OCI-LY3 (cell line): ENCODE results near the gene SEZ6L.
A peak's percentile ranks its signal among the peaks of the same experiment; 100 is the strongest.

ENCODE experiments used
- H2AFZ ChIP-seq: fragments of 200-600, 300-600 bp; shearing (Covaris generic); 2 replicates; pipeline ENCODE4 v1.6.0; 2014; ENCODE audit warnings: antibody characterized with exemption, low read depth, low read length
- H3K27ac ChIP-seq: fragments of 200-600, 300-600 bp; sonication (generic); 2 replicates; pipeline ENCODE4 v1.5.1; 2014; ENCODE audit warnings: mild to moderate bottlenecking, low read length, moderate library complexity, mixed read lengths
- H3K27me3 ChIP-seq: fragments of 200-600, 300-600 bp; sonication (generic); 2 replicates; pipeline ENCODE4 v1.6.1; 2014; ENCODE audit warnings: low read depth, low read length, mixed read lengths
- H3K36me3 ChIP-seq: fragments of 200-600, 300-600 bp; sonication (generic); replicated peaks from 2 replicates; pipeline ENCODE3; 2014; ENCODE audit warnings: low read depth, low read length, mixed read lengths
- H3K4me1 ChIP-seq: fragments of 300-600, 200-600 bp; sonication (generic); 2 replicates; pipeline ENCODE4 v1.6.1; 2014; ENCODE audit warnings: low read length, mixed read lengths
- H3K4me2 ChIP-seq: fragments of 200-600, 300-600 bp; sonication (generic); 2 replicates; pipeline ENCODE4 v1.6.1; 2014; ENCODE audit warnings: low read length, mixed read lengths
- H3K4me3 ChIP-seq: fragments of 300-600, 200-600 bp; sonication (generic); 2 replicates; pipeline ENCODE4 v1.5.1; 2014; ENCODE audit warnings: antibody characterized with exemption, mild to moderate bottlenecking, low read length, moderate library complexity
- H3K79me2 ChIP-seq: fragments of 300-600, 200-600 bp; shearing (Covaris generic); 2 replicates; pipeline ENCODE4 v1.6.1; 2014; ENCODE audit warnings: mild to moderate bottlenecking, low read length, mixed read lengths
- H3K9ac ChIP-seq: fragments of 300-600, 200-600 bp; shearing (Covaris generic); 2 replicates; pipeline ENCODE4 v1.6.0; 2014; ENCODE audit warnings: mild to moderate bottlenecking, low read length, moderate library complexity
- H3K9me3 ChIP-seq: fragments of 200-600, 300-600 bp; shearing (Covaris generic); 2 replicates; pipeline ENCODE4 v1.6.1; 2014; ENCODE audit warnings: low read length, mixed read lengths; ENCODE audit not compliant: insufficient read depth
- H4K20me1 ChIP-seq: fragments of 200-600, 300-600 bp; sonication (generic); 2 replicates; pipeline ENCODE4 v1.6.1; 2016; ENCODE audit warnings: low read length, mixed read lengths; ENCODE audit not compliant: insufficient read depth
- EZH2phosphoT487 ChIP-seq: fragments of 200-600 bp; shearing (Covaris generic); IDR thresholded peaks from 2 replicates; pipeline ENCODE4 v1.6.1; 2018; ENCODE audit warnings: antibody characterized with exemption, mixed run types, low read depth
- TF ChIP-seq, protein P1 (sequence below): fragments of 200-600, 300-600 bp; sonication (generic); IDR thresholded peaks from 2 replicates; pipeline ENCODE4 v1.5.1; 2014; ENCODE audit warnings: antibody characterized with exemption, low read length, low read depth

Gene SEZ6L

DNA sequence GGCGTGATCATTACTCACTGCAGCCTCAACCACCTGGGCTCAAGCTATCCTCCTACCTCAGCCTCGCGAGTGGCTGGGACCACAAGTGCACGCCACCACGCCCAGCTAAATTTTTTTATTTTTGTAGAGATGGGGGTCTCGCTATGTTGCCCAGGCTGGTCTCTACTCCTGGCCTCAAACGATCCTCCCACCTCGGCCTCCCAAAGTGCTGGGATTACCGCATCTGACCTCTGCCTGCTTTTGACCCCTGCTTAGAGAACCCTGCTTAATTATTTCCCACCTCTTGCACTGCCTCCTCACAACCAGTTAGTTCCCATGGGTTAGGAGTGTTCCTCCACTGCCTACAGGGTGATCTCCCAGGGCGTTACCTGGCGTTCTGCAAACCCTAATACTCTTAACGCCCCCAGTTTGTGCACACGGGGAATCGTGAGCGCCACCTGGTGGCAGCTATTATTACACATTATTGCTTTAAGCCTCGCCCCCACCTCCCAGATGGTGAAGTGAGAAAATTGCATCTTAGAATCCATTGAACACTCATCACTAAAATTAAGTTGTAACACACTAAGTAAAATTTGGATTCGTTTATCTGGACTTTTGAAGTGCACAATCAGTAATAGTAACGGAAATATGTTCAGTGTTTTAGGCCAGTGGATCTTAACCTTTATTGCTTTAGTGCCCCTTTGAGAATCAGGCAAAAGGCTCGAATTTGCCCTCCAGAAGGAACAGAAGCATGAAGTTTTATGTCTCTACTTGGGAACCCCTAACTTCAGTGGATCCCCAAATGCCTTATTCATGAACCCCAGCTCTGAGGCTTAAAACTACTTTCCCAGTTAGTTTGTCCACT is 198.4 kb downstream of the SEZ6L start:
- H3K27me3 ChIP-seq: peaks cover 36% of the 10 kb centered on the region
- no peak overlapping the region for H3K9ac ChIP-seq
- H3K36me3 ChIP-seq: no peaks in the 10 kb centered on the region
- no peak overlapping the region for H3K4me2 ChIP-seq
- no peaks in the 10 kb centered on the region for H4K20me1 ChIP-seq
- 0 out of 2 replicates have a peak, but pooled peaks cover 5% of the 10 kb centered on the region for H3K4me1 ChIP-seq
- no peak overlapping the region for H3K4me3 ChIP-seq
- no peaks in the 10 kb centered on the region for H3K79me2 ChIP-seq
- no peaks in the 10 kb centered on the region for H3K9me3 ChIP-seq
- no peak for TF ChIP-seq EZH2phosphoT487
- TF ChIP-seq, protein P1, sequence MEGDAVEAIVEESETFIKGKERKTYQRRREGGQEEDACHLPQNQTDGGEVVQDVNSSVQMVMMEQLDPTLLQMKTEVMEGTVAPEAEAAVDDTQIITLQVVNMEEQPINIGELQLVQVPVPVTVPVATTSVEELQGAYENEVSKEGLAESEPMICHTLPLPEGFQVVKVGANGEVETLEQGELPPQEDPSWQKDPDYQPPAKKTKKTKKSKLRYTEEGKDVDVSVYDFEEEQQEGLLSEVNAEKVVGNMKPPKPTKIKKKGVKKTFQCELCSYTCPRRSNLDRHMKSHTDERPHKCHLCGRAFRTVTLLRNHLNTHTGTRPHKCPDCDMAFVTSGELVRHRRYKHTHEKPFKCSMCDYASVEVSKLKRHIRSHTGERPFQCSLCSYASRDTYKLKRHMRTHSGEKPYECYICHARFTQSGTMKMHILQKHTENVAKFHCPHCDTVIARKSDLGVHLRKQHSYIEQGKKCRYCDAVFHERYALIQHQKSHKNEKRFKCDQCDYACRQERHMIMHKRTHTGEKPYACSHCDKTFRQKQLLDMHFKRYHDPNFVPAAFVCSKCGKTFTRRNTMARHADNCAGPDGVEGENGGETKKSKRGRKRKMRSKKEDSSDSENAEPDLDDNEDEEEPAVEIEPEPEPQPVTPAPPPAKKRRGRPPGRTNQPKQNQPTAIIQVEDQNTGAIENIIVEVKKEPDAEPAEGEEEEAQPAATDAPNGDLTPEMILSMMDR: peak; percentile 97
- no peak overlapping the region for H3K27ac ChIP-seq
- no peak overlapping the region for H2AFZ ChIP-seq

- no peak overlapping the region for H2AFZ ChIP-seq
- no peak overlapping the region for H3K9ac ChIP-seq
- H3K4me2 ChIP-seq: no peak overlapping the region
- H3K9me3 ChIP-seq: no peaks in the 10 kb centered on the region
- H4K20me1 ChIP-seq: no peaks in the 10 kb centered on the region
- TF ChIP-seq, protein P1: no peak
- TF ChIP-seq EZH2phosphoT487: no peak
- peaks cover 6% of the 10 kb centered on the region; the same call in 1 of the 2 replicates for H3K4me1 ChIP-seq
- no peaks in the 10 kb centered on the region for H3K79me2 ChIP-seq
- no peak overlapping the region for H3K27ac ChIP-seq
- H3K27me3 ChIP-seq: peaks cover 59% of the 10 kb centered on the region
- no peak overlapping the region for H3K4me3 ChIP-seq
- no peaks in the 10 kb centered on the region for H3K36me3 ChIP-seq
These were observed 203.6 kb downstream of the SEZ6L start for GRCh38 chr22:26372890-26373289.

- no peaks in the 10 kb centered on the region for H3K36me3 ChIP-seq
- H3K27me3 ChIP-seq: peaks cover 64% of the 10 kb centered on the region
- no peak for TF ChIP-seq EZH2phosphoT487
- TF ChIP-seq, protein P1: no peak
- H3K27ac ChIP-seq: no peak overlapping the region
- H3K4me3 ChIP-seq: no peak overlapping the region
- no peak overlapping the region for H3K9ac ChIP-seq
- H3K9me3 ChIP-seq: no peaks in the 10 kb centered on the region
- H3K4me1 ChIP-seq: peaks cover 6% of the 10 kb centered on the region; the same call in 1 of the 2 replicates
- H3K79me2 ChIP-seq: no peaks in the 10 kb centered on the region
- H4K20me1 ChIP-seq: no peaks in the 10 kb centered on the region
- H3K4me2 ChIP-seq: no peak overlapping the region
- H2AFZ ChIP-seq: no peak overlapping the region
These were observed 205.2 kb downstream of the SEZ6L start for GRCh38 chr22:26374391-26375026.

- peaks cover 80% of the 10 kb centered on the region for H3K27me3 ChIP-seq
- no peaks in the 10 kb centered on the region for H3K9me3 ChIP-seq
- H2AFZ ChIP-seq: 0 out of 2 replicates have a peak overlapping the region, but pooled peaks have one; percentile 22
- peaks cover 6% of the 10 kb centered on the region; the same call in 1 of the 2 replicates for H3K4me1 ChIP-seq
- no peak overlapping the region for H3K27ac ChIP-seq
- H3K36me3 ChIP-seq: no peaks in the 10 kb centered on the region
- H4K20me1 ChIP-seq: no peaks in the 10 kb centered on the region
- no peaks in the 10 kb centered on the region for H3K79me2 ChIP-seq
- peak overlapping the region; percentile 41 for H3K4me2 ChIP-seq
- no peak for TF ChIP-seq EZH2phosphoT487
- TF ChIP-seq, protein P1: no peak
- H3K9ac ChIP-seq: no peak overlapping the region
- H3K4me3 ChIP-seq: peak overlapping the region; percentile 23
These were observed 208.0 kb downstream of the SEZ6L start for GRCh38 chr22:26377170-26377830.
